A673 (cell line): ENCODE measurements around the gene C9orf40.

Source experiments
- EZH2 ChIP-seq: fragments of 200-600 bp; sonication (generic); IDR thresholded peaks from 2 replicates; pipeline ENCODE4 v1.6.1; 2017; ENCODE audit warnings: borderline replicate concordance, low read depth, mild to moderate bottlenecking, mixed read lengths, antibody characterized with exemption, low read length; ENCODE audit not compliant: poor library complexity, severe bottlenecking
- TF ChIP-seq, protein P1 (sequence below): fragments of 300-800, 200-600 bp; sonication (generic); conservative IDR thresholded peaks from 2 replicates; pipeline ENCODE4 v1.5.1; 2017; ENCODE audit warnings: low read depth, mild to moderate bottlenecking, antibody characterized with exemption, low read length, moderate library complexity, mixed read lengths

DNA sequence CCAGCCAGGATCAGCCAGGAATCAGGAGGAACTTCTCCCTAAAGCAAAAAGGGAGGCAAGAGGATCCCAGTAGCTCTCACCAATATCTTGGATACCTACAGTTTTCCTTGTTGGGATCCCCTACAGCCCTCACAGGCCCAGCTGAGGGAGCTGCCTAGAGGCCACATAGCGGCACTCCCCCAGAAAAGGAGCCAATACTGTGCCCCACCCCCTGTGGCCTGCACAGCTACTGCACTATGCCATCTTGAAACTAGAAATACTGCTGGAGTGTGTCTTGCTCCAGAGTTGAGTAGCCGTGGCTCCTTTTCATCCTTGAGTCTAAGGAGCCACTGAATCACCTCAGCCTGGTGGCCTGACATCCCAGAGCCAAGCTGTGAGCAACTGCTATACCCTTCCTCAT, 42.7 kb downstream of the C9orf40 start:
- no peak for TF ChIP-seq EZH2
- TF ChIP-seq, protein P1, sequence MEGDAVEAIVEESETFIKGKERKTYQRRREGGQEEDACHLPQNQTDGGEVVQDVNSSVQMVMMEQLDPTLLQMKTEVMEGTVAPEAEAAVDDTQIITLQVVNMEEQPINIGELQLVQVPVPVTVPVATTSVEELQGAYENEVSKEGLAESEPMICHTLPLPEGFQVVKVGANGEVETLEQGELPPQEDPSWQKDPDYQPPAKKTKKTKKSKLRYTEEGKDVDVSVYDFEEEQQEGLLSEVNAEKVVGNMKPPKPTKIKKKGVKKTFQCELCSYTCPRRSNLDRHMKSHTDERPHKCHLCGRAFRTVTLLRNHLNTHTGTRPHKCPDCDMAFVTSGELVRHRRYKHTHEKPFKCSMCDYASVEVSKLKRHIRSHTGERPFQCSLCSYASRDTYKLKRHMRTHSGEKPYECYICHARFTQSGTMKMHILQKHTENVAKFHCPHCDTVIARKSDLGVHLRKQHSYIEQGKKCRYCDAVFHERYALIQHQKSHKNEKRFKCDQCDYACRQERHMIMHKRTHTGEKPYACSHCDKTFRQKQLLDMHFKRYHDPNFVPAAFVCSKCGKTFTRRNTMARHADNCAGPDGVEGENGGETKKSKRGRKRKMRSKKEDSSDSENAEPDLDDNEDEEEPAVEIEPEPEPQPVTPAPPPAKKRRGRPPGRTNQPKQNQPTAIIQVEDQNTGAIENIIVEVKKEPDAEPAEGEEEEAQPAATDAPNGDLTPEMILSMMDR: no peak
